Measurements from ENCODE around the gene DNAI1.
A peak's percentile ranks its signal among the peaks of the same experiment; 100 is the strongest.
"Not testable (repeated sequence)": the region's sequence is repeated elsewhere in the genome, so short reads cannot be mapped to it uniquely, and the experiment has no call there.

DNAI1 gene

DNA sequence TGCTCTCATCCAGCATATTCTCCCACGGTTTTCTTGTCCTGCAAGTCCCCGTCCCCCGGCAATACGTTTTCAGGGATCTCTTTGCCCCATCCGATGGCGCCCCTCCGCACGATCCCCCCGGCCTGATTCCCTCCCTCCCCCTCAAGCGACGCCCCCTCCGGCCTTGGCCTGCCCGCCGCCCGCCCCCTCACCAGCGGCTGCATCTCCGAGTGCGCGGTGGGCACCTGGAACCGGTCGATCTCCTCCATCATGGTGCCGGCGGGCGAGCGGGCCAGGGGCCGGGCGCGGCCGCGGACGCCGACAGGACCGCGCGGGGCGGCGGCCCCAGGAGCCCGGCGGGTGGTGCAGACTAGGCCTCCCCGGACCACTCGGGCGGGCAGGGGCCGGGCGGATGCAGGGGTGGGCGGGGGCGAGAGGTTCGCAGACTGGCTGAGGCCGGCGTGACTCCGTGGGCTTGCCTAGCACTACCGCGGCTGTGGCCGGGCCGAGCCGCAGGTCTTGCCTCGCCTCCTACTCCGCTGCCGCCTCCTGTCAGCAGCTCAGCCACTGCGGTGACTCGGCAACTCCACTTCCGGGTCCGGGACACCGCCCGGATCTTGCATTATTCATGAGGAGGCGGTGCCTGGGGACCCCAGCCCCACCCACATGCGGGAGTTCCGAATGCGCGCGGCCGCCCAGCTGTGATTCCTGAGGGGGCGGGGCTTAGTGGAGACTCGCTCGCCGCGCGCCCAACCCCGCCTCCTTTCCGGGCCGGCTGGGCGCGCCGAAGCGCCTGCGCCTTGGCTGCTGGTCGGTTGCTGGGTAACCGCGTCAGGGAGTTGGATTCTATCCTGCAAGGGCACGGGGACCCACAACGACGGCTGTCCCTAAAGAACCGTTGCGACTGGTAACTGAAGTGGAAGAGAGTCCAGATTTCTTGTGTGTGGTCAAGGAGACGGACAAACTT lies at the start of gene DNAI1, which contains the start of gene FAM219A:
Gene DNAI1 (plus strand): TSS at position 793 of the 946 bp plus-strand sequence. CDS start 201 bp downstream, outside the sequence.
Gene FAM219A (minus strand): TSS at position 558 of the 946 bp plus-strand sequence. CDS start 307 bp downstream, at position 251.
- DNase-seq: peak; percentile 99

DNA sequence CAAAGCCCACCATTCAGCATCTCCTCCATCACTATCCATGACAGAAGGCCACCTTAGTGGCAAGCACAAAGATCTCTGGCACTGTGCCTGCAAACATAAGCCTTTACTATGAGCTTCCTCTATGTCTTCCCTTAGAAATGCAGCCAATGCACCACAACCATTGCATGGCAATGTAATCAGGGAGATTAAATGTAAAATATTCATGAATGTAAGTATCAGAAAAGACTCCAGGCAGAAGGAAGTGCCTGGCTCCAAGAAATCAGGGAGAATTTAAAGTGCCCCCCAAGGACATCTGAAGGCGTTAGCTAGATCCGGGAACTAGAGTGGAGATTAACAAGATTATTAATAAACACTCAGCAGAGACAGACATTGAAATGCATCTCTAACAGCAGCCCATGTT lies 49.5 kb upstream of the DNAI1 start:
- no peak for DNase-seq

DNA sequence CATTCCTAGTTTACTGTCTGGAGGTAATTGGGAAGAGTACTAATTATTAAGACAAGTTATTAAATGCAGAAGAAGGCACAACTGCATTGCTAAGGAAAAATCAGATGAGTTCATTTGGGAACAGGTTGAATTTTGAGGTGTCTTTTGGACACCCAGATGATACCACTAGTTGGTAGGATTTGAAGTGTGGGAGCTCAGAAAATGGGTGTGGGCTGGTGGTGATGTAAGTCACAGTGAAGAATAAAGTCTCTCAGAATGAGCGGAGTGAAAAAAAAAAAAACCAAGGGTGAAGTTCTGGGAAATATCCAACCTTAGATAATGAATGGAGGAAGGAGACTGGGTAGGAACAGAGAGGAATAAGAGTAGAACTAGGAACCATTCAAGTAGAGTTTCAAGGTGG lies 46.3 kb upstream of the DNAI1 start:
- no peak for DNase-seq

DNA sequence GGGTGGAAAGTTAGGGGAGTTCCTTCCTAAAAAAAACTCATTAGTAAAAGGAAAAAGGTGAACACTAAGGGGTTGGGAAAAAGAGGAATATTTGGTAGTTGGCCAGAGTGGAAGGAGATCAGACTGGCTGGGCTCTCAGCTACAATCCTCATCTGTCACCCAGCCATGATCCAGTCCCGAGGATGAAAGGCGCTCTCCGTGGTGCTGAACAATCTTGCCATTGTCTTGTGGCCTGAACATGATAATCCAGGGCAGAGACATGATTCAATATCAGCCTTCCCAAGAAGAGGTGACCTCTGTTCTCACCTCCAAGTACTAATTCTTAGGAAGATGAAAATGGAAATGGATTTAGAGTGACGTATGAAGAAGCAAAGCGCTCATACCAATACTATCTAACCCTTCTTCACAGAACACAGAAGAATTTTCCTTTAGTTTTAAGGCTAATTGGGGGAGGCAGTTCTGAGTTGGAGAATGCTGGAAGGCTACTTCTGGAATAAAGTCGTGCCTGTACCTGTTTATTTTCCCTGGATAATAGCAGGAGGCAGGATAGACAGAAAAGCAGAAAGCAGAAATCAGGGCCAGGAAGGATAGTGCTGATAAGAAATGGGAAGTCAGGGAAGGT lies 45.3 kb upstream of the DNAI1 start:
- DNase-seq: no peak

DNA sequence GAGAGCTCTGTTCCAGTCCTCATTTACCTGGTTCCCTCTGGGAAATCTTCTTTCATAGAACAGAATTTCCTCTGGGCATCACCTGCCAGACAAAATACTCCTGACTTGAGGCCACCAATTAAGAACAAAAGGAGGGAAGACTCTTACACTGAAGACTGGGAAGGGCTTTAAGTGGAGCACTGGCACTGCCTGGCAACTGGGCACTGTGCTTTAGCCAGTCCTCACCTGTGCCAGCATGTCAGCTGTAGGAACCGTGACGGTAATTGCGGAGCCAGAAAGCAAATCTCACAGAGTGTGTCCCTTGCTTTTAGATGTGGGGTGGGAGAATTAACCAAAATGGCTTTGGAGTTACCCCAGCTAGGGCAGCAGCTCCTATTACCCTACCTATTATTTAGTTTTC lies 40.9 kb upstream of the DNAI1 start:
- no peak for DNase-seq

DNA sequence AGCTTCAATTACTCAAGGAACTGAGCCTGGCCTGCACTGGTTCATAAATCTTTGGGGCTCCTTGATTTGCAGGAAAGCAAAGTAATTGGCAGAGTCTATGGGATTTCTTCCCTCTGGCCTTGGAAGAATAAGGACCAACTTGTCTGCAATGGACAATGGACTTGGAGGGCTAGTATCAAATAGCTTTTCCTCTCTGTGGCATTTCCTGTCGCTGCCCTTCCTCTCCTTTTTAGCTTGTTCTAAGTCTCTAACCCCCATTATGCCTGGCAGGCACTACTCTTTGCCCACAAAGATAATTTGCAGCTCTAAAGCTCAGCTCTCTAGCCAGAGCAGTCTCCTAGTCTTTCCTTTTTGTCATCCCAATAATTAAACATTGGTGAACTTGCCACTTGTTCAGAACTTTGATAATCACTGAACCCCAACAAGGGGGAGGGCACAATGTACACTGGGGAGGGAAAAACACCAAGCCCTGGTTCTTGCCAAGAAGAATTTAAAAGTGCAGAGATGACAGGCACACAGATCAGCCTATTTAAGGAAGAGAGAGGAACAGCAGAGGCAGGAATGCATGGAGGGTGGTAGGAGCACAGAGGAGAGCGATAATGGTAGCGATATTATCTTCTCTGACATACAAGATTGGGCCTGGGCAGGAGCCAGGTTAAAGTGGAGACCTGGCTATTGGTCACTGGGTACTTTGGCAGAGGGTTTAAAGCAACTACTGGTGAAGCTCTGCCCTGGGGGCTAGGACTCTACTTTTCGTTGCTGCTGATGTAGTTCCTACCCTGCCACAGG lies 38.7 kb upstream of the DNAI1 start:
- no peak for DNase-seq

DNA sequence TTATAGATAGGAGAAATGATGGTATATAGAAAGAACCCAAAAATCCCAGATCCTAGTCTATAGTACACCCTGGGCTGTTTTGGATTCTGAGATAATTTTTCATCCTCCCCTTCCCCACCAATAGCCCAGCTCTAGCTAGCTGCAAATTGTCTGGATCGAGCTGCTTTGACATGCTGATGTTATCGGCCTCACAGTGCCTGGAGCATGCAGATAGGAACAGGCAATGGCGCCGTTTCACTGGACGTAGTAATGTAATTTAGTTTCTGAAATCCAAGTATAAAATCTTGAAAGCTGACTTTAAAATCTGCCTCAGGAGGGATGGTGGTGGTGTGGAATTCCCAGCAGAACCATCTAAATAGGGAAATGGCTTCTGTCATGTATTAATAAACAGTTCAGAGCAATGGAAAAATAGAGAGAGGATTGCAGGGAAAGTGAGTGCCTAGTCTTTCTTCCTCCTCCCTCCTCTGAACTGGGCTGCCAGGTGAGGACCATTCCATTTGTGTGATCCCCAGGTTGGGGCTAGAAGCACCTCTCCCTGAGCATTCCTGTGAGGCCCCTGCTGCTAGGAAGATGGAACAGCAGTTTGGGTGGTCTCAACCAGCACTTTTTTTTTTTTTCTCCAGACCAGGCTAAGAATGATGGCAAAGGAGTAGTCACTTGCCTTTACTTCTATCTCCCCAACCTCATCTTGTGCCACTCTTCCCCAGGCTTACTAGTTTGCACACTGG lies 32.1 kb upstream of the DNAI1 start:
- DNase-seq: no peak

DNA sequence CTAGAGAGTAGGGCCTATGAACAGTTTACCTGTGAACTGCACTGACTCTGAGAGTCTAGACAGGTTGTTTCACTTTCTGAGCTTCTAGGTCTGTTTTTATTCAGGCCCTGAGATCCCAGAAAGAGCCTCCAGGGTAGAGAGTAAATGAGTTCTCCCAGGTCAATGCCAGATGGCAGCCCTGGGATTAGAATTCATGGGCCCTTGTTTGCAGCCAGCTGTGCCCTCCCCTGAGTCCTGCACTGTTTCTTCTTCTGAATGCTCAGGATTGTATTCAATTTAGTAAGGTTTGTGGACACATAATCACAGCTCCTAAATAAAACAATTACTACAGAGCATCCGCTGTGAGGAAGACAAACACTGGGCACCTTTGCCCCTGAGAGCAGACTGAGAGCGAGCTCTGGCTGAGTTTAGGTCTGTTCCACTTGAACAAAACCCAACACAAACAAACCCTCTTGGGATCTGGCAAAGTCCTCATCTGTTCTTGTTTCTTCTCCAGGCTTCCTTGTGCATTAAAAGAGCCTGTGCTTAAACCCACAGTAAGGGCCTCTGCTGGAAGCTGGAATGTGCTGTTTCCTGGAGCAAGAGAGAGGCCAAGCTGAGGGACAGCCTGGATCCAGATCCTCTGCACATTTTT lies 30.2 kb upstream of the DNAI1 start:
- DNase-seq: no peak

DNA sequence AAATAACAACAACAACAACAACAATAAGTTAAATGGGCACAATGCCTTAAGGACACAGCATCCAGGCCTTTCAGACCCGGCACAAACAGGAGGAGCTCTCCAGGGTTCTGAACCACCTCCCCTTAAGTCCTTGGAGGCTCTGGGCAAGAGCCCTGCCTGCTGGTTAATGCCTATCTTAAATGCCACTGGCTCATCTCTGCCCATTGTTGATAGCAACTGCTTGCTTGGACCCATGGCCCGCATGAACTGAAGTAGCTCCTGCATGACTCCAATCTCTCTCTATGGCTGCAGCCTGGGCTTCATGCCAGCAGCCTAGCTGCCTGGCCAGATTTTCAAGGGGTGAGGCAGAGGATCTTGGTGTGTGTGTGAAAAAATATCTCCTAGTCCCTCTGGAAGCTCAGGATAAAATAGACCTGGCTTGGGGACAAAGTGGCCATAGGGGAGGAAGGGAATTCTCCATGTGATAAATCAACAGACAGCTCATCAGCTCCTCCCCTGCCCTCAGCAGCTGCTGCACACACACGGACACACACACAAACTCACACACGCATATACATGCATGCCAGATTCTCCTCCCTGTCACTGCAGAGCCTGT lies 27.7 kb upstream of the DNAI1 start:
- no peak for DNase-seq

DNA sequence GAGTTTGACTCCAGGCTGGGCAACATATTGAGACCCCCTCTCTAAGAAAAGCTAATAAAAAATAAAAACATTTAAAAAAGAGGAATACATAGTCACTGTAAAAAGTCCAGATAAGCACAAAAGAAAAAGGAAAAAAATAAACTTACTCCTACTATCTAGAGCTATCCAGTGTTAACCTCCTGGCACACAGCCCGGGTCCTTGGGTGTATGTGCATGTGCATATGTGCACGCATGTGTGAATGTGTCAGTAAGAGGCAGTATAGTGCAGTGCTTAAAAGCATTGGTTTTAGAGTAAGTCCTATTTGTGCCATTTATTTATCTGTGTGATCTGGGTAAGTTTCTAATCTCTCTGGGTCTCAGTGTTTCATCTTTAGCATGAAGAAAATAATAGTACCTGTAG lies 26.9 kb upstream of the DNAI1 start:
- DNase-seq: no peak

DNA sequence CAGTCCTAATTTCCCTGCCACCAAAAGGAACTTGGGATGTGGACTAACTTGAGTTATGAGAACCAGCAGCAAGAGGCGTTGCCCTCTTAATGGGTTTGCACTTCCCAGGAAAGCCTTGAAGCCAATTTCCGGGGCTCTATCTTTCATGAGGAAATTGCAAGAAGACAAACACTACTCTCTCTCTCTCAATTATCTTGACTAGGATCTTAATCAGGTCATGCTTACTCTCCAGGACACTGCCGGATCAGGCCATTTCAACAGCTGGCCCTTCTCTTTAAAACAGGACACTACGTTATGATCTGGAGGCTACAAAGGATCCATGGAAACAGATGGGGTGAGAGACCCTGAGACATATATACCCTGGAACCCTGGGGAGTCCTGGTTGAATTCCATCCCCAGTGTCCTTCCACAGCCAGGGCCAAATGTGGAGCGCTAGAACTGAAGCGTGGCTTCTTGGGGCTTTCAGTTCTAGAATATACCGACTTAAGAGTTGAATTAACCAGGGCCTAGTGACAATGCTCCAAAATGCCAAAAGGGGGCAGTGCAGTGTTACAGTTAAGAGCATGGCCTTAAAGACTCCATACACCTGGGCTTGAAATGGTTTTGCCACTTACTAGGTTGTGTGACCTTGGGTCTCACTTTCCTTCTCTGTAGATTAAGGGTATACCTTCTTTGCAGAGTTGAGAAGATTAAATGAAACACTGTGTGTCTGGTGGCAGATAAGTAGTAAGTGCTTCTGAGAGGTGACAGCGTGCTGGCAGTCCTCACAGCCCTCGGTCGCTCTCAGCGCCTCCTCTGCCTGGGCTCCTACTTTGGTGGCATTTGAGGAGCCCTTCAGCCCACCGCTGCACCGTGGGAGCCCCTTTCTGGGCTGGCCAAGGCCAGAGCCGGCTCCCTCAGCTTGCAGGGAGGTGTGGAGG lies 21.3 kb upstream of the DNAI1 start:
- DNase-seq: peak; percentile 75

DNA sequence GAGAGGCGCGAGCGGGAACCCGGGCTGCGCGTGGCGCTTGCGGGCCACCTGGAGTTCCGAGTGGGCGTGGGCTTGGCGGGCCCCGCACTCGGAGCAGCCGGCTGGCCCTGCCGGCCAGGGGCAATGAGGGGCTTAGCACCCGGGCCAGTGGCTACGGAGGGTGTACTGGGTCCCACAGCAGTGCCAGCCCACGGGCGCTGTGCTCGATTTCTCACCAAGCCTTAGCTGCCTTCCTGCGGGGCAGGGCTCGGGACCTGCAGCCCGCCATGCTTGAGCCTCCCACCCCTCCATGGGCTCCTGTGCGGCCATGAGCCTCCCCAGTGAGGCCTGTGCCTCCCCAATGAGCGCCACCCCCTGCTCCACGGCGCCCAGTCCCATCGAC lies 20.7 kb upstream of the DNAI1 start:
- not testable (repeated sequence) for DNase-seq

DNA sequence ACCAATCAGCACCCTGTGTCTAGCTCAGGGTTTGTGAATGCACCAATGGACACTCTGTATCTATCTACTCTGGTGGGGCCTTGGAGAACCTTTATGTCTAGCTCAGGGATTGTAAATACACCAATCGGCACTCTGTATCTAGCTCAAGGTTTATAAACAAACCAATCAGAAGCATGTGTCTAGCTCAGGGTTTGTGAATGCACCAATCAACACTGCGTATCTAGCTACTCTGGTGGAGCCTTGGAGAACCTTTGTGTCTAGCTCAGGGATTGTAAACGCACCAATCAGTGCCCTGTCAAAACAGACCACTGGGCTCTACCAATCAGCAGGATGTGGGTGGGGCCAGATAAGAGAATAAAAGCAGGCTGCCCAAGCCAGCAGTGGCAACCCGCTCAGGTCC lies 20.1 kb upstream of the DNAI1 start:
- not testable (repeated sequence) for DNase-seq

DNA sequence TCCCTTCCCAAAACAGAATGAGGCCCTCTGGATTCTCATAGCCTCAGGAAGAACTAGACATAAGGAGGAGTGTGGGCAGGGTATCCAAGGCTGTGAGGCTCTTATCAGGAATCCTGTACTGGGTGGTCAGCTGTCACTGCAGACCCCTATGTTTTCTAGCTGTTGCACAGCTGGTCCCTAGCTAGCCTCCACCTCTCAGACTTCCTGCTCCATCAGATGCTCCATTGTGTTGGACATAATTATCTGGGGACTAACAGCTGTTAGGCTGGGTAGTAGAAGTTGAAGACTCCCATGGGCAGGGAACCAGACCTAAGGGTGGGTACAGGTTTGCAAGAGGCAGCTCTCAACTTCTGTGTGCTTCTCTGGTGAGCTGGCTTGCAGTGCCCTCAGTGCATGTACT lies 18.6 kb upstream of the DNAI1 start:
- DNase-seq: no peak

DNA sequence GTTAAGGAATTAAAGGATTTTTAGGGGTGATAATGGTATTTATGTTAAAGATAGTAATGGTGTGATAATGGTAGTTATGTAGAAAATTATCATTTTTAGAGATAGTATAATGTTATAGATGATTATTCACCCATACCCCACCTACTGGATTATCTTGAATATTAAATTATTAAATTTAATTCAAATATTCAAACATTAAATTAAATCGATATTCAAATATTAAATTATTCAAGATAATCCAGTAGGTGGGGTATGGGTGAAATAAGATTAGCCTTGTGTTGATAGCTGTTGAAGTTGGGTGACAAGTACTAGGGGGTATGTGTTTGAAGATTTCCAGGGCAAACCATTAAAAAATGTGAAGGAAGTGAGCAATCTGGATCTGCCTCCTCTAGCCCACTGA lies 15.8 kb upstream of the DNAI1 start:
- DNase-seq: no peak

DNA sequence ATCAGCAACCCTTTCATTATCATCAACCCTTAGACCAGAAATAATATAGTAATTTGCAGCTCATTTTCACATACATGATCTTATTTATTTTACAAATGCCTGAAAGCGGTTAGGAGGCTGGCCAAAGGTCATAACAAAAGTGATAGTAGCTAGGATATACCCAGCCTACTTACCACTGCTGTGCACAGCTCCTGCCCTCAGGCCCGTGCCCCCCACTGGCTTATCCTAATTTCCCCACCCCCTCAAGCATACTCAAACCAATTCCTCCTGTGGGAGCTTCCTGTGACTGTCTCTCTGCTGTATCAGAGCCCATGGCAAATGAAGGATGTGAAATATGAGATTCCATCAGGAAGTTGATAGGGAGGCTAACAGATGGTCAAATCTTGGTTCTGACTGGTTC lies 15.1 kb upstream of the DNAI1 start:
- no peak for DNase-seq

DNA sequence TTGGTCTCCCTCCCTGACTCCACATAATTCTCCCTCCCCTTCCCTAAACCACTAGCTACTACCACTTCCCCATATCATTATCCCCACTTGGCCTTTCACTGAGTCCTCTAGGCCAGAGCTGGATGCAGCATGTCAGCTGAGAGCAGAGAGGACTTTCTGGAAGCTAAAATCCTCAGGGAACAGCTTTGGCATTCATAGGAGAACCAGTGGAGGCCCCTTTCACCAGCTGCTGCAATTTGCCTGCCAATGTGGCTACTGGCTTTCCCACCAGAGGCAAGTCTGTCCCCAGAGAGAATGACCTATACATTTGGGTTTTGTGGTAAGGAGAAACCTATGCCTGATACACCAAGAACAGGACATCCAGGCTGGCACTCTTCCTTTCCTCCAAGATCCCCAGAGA lies 14.6 kb upstream of the DNAI1 start:
- DNase-seq: no peak

DNA sequence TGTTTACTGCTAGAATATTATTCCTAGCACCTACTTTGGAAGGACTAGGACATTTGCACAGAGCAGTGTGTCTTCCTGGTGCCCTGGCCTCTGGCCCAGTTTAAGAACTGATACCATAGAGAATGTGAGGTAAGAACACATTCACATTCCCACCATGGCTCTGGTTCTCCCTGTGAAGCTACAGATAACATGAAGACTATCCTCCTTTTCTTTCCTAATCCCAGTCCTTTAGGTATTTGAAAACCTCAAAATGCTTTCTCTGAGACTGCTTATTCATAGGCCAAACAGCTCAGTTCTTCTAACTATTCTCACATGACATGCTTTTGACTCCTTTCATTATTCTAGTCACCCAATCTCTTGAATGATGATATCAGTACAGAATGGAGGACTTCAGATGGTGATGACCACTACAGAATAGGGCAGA lies 12.1 kb upstream of the DNAI1 start:
- no peak for DNase-seq

DNA sequence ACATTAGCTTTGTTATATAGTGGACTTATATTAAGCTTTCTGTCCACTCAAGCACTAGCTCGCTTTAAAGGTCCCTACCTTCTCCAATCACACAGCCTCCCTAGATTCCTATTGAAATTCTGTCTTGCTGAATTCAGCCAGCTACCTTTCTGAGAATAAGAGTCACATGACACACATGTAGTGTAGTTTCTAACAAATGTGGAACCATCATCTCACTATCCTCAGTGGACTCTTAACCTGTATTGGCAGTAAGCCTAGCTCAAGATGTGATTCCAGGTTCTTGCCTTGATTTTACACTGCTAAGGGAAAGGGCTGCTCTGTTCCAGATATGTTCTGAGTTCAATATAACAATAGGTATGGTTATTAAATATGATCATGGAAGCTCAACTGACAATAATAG lies 11.7 kb upstream of the DNAI1 start:
- no peak for DNase-seq

DNA sequence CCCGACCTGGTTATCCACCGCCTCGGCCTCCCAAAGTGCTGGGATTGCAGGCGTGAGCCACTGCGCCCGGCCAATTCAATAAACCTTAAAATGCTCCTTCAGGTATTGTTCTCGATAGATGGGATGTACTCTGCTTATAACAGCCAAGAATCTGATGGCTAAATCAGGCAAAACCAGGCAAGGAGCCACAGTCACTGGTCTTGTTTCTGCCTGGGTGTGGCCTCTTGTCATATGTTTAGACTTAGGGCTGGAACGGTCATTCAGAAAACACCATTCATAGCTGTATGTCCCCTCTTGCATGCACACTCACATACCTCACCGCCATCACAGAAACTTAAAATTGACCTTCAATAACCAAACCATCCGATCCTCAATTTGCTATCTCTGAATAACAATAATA lies 8.0 kb upstream of the DNAI1 start:
- DNase-seq: no peak

DNA sequence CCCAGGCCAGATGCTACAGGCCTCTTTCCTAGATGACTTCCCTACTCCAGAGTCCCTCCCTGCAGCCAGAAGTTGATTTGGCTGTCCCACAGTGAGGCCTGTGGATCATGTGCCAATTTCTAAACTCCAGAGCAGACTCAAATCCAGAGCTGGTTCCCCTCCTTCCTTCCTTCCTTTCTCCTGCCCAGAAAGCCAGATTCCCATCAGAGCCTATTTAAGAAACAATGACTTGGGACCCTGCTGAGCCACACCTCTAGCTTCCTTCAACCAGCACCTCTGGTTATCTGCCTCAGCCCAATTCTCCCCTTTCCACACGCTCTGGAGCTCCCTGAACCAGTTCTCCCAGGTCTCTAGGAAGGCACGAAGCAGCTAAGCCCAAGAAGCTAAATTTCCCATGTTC lies 7.5 kb upstream of the DNAI1 start:
- DNase-seq: no peak

Measured in activated CD8-positive, alpha-beta memory T cell treated with anti-CD3 and anti-CD28 coated beads for 24 hours (primary cell).